Mesodermal cell (in vitro differentiated cells): ENCODE data around the gene PCBP4.
A peak's percentile ranks its signal among the peaks of the same experiment; 100 is the strongest.

Experiments used
- H3K27ac ChIP-seq: 2 replicates; pipeline ENCODE4 v1.7.0; 2013; ENCODE audit warnings: mild to moderate bottlenecking, low read depth, low read length, moderate library complexity; ENCODE audit not compliant: severe bottlenecking
- H3K36me3 ChIP-seq: 2 replicates; pipeline ENCODE4 v1.7.1; 2013; ENCODE audit warnings: mild to moderate bottlenecking, low read length, moderate library complexity; ENCODE audit not compliant: control insufficient read depth, insufficient read depth
- H3K4me1 ChIP-seq: one replicate; pipeline ENCODE4 v1.7.1; 2013; ENCODE audit warnings: mild to moderate bottlenecking, low read length; ENCODE audit not compliant: insufficient read depth, control insufficient read depth, poor library complexity, severe bottlenecking
- H3K4me3 ChIP-seq: 2 replicates; pipeline ENCODE4 v1.7.0; 2013; ENCODE audit warnings: low read length, control low read depth, mild to moderate bottlenecking; ENCODE audit not compliant: insufficient read depth, poor library complexity, severe bottlenecking; ENCODE audit errors: extremely low read depth
- H3K9me3 ChIP-seq: 2 replicates; pipeline ENCODE4 v1.7.1; 2013; ENCODE audit warnings: mild to moderate bottlenecking, low read length, moderate library complexity; ENCODE audit not compliant: control insufficient read depth
- WGBS, 2 experiments: methylation state at CpG; one replicate each; pipeline ENCODE4 v1.1.5; 2013; ENCODE audit warnings: missing lambda C conversion rate in 2 of 2; ENCODE audit not compliant: insufficient coverage in 2 of 2; 5-methylcytosine and 5-hydroxymethylcytosine counted together

PCBP4 gene

DNA sequence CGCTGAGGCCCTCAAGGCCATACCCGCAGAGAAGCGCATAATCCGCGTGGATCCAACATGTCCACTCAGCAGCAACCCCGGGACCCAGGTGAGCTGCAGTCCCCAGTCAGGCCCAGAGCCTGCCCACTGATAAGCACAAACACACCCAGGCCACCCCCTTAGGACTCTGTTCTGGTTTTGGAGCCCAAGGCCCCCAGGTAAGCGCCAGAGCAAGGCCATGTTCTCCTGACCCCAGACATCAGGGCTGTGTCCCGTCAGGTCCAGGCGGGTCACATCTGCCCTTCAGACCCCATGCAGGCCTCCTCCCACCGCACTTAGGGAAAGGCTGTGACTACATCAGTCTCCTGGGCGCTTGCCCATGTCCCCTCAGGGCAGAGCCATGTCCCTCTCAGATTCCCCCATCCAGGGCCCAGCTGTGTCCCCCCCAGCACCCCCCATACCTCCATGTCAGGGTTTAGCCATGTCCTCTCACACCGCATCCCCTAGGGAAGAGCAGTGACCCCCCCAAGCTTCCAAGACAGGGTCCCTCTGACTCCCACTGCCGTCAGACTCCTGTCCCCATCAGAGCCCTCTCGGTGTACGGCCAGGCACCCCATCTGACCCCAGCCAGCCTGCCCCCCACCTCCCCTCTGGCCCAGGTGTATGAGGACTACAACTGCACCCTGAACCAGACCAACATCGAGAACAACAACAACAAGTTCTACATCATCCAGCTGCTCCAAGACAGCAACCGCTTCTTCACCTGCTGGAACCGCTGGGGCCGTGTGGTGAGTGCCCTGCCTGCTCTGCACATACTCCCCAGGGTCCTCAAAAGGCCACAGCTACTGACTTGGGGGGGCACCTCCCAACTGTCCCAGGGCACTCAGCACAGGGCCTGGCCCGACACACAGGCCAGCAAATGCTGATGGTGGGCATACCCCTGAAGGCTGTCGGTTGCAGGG lies 23.5 kb downstream of the PCBP4 start:
- H3K27ac ChIP-seq: no peak overlapping the region
- H3K36me3 ChIP-seq: peaks cover 9% of the 10 kb centered on the region
- peaks cover 18% of the 10 kb centered on the region for H3K4me1 ChIP-seq
- no peak overlapping the region for H3K4me3 ChIP-seq
- H3K9me3 ChIP-seq: no peaks in the 10 kb centered on the region
- WGBS, 2 experiments: 90 to 95% methylated on average over 13 to 21 of the region's 21 CpGs

DNA sequence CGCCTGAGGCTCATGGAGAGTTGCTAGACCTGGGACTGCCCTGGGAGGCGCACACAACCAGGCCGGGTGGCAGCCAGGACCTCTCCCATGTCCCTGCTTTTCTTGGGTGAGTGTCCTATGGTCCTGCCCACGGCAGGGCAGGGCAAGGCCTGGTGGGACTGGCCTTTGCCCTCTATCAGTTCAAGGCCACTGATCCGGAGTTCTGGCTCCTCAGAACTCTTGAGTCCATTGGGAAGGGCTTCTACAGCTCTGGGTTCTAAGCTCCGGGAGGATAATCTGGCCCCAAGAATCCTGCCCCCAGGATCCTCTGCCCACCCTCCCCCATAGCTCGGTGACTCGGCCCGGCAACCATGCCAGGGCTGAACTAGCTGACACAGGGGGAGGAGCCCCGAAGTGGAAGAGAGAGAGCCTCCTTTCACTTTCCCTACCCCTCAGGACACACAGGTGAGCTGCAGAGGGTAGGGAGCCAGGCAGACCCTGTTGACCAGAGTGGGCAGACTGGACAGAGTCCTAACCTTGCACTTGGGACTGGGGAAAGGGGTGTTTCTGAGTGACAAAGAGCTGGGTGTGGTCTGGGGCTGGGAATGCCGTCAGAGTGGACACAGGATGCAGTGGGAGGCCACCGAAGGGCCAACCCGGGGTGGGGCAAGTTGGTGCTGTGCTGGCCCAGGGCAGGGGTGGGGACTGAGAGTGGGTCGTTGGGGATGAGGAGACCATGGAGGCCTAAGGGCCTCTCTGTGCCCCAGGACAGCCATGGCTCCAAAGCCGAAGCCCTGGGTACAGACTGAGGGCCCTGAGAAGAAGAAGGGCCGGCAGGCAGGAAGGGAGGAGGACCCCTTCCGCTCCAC lies 24.4 kb downstream of the PCBP4 start:
- 85 to 89% methylated on average over 11 to 13 of the region's 17 CpGs for WGBS, 2 experiments
- Histone ChIP-seq H3K4me1 (peaks cover 18% of the 10 kb centered on the region), H3K4me3 (peak overlapping the region; percentile 18), H3K27ac (peak overlapping the region; percentile 72), H3K9me3 (no peaks in the 10 kb centered on the region), H3K36me3 (peaks cover 17% of the 10 kb centered on the region)

DNA sequence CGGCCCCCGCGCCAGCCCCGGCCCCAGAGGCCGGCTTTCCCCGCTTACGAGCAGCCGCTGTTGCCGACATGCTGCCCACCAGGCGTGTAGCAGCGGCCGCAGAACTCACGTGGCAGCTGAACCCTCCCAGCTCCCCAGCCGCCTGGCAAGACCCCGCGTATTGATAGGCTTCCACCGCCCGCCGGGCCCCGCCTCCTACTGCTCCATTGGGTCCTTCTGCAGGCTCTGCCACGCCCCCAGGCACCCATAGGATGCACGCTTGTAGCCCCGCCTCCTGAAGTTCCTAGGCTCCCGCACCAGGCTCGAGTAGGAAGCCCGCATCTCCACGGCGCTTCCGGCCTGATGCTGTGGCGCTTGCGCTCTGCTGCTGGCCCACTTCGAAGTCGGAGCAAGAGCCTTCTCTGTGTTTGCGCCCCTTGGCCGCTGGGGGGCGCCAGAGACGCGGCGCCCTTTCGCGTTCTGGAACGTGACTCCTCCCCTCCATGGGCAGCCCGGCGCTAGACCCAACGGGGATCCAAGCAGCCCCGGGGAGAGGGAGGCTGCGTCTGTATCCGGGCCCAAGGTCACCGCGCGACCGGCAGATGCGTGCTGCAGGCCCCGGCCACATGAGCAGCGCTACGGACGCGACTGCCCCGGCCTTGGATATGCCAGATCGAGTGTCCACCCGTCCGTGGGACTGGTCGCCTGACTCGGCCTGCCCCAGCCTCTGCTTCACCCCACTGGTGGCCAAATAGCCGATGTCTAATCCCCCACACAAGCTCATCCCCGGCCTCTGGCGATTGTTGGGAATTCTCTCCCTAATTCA lies 25.3 kb downstream of the PCBP4 start, which contains the start of the genes PARP3 and RRP9:
Gene PARP3, plus strand, starts transcription at position 566 of the 805 bp plus-strand sequence. CDS start 993 bp downstream, outside the sequence.
Gene RRP9, minus strand, starts transcription at position 107 of the 805 bp plus-strand sequence. Its CDS starts 37 bp downstream, at position 70.
- Histone ChIP-seq H3K36me3 (peaks cover 26% of the 10 kb centered on the region), H3K4me3 (peak within 1 kb of the TSS; percentile 75), H3K4me1 (peaks cover 18% of the 10 kb centered on the region), H3K27ac (peak within 1 kb of the TSS; percentile 72), H3K9me3 (no peaks in the 10 kb centered on the region)
- 6 to 7% methylated on average over 67 of the region's 67 CpGs for WGBS, 2 experiments

GRCh38 chr3:51941463-51941797 lies 25.8 kb downstream of the PCBP4 start:
- H3K4me1 ChIP-seq: peaks cover 18% of the 10 kb centered on the region
- H3K9me3 ChIP-seq: no peaks in the 10 kb centered on the region
- H3K4me3 ChIP-seq: peak overlapping the region; percentile 75
- WGBS, 2 experiments: 0 to 1% methylated on average over 15 to 16 of the region's 20 CpGs
- peak overlapping the region; percentile 55 for H3K27ac ChIP-seq
- peaks cover 31% of the 10 kb centered on the region for H3K36me3 ChIP-seq

- H3K27ac ChIP-seq: peak overlapping the region; percentile 55
- H3K36me3 ChIP-seq: peaks cover 37% of the 10 kb centered on the region
- no peaks in the 10 kb centered on the region for H3K9me3 ChIP-seq
- H3K4me3 ChIP-seq: peak overlapping the region; percentile 75
- WGBS, 2 experiments: 34 to 41% methylated on average over 12 to 13 of the region's 13 CpGs
- peaks cover 18% of the 10 kb centered on the region for H3K4me1 ChIP-seq
These were observed 26.4 kb downstream of the PCBP4 start for GRCh38 chr3:51940648-51941462.

- peaks cover 18% of the 10 kb centered on the region for H3K4me1 ChIP-seq
- H3K27ac ChIP-seq: no peak overlapping the region
- no peak overlapping the region for H3K4me3 ChIP-seq
- H3K36me3 ChIP-seq: peaks cover 57% of the 10 kb centered on the region
- no peaks in the 10 kb centered on the region for H3K9me3 ChIP-seq
- WGBS, 2 experiments: 91 to 93% methylated on average over 6 to 7 of the region's 9 CpGs
These were observed 28.4 kb downstream of the PCBP4 start for GRCh38 chr3:51938780-51939425.

DNA sequence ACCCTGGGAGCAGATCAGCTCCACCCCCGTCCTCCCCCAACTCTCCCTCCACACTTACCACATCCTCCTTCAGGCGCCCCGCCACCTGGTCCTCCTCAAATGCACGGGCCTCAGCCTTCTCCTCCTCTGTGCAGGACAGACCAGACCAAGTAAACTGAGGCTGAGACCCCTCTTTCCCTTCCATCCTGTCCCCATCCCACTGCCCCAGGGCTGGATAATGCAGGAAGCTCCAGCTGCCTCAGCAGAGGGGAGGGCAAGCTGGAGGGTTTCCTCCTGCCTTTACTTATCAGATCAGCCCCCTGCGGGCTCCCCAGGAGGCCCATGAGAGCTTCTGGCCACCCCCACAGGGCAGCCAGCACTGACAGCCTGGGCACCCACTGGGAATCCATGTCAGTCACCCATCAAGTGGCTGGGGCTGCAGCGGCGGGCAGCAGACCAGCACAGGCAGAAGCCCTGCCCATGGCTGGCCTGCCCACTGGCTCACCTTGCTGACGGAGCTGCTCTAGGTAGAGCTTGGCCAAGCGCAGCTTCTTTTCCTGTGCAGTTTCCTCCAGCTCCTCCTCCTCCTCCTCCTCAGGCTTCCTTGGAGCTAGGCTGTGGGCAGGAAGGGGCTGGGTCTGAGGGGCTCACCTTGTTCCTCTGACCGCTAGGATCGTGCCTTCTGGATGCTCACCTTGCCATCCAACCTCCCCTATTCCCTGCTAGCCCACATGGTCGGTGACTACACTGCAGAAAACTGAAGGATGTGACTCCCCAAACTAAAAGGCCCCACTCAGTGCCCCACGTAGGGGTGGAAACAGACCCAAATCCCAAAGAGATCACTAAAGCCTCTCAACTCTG lies 29.4 kb downstream of the PCBP4 start:
- H3K4me3 ChIP-seq: no peak overlapping the region
- H3K9me3 ChIP-seq: no peaks in the 10 kb centered on the region
- WGBS, 2 experiments: 93 to 98% methylated on average over 7 to 8 of the region's 13 CpGs
- H3K27ac ChIP-seq: no peak overlapping the region
- H3K36me3 ChIP-seq: peaks cover 67% of the 10 kb centered on the region
- H3K4me1 ChIP-seq: peaks cover 15% of the 10 kb centered on the region

- WGBS, 2 experiments: 92% methylated on average over 9 of the region's 9 CpGs
- Histone ChIP-seq H3K27ac (no peak overlapping the region), H3K4me1 (peaks cover 10% of the 10 kb centered on the region), H3K4me3 (no peak overlapping the region), H3K36me3 (peaks cover 73% of the 10 kb centered on the region), H3K9me3 (no peaks in the 10 kb centered on the region)
These were observed 30.2 kb downstream of the PCBP4 start for GRCh38 chr3:51937014-51937413.
